ENCODE measurements around the gene ANAPC10.

The ANAPC10 gene

GRCh38 chr4:144984241-144984640 lies 113.8 kb downstream of the ANAPC10 start:
- FAIRE-seq, result no peak
- no peak for DNase-seq (ENCODE audit: insufficient read length, low spot score)
- no peak for TF ChIP-seq CTCF (IDR thresholded peaks at IDR 0.05; ENCODE audit: insufficient read depth, missing control alignments)

GRCh38 chr4:144975718-144976117 lies 122.3 kb downstream of the ANAPC10 start:
- no peak for TF ChIP-seq CTCF (IDR thresholded peaks at IDR 0.05; ENCODE audit: insufficient read depth, missing control alignments)
- FAIRE-seq, result no peak
- no peak for DNase-seq (ENCODE audit: insufficient read length, low spot score)

GRCh38 chr4:144970597-144970996 lies 127.4 kb downstream of the ANAPC10 start:
- no peak for FAIRE-seq
- no peak for TF ChIP-seq CTCF (IDR thresholded peaks at IDR 0.05; ENCODE audit: insufficient read depth, missing control alignments)

GRCh38 chr4:144969821-144970220 lies 128.2 kb downstream of the ANAPC10 start:
- FAIRE-seq (no peak), DNase-seq (ENCODE audit: insufficient read length, low spot score) (no peak)
- no peak for TF ChIP-seq CTCF (IDR thresholded peaks at IDR 0.05; ENCODE audit: insufficient read depth, missing control alignments)

More at GRCh38 chr4:144970597-144970996, 127.4 kb downstream of the ANAPC10 start:
- DNase-seq (ENCODE audit: insufficient read length, low spot score), result no peak

- FAIRE-seq, result no peak
- no peak for DNase-seq (ENCODE audit: insufficient read length, low spot score)
- no peak for TF ChIP-seq CTCF (IDR thresholded peaks at IDR 0.05; ENCODE audit: insufficient read depth, missing control alignments)
These were observed 129.4 kb downstream of the ANAPC10 start for GRCh38 chr4:144968606-144969005.

GRCh38 chr4:144967161-144967560 lies 130.8 kb downstream of the ANAPC10 start:
- FAIRE-seq (no peak), DNase-seq (ENCODE audit: insufficient read length, low spot score) (no peak)
- no peak for TF ChIP-seq CTCF (IDR thresholded peaks at IDR 0.05; ENCODE audit: insufficient read depth, missing control alignments)

- TF ChIP-seq CTCF (IDR thresholded peaks at IDR 0.05; ENCODE audit: insufficient read depth, missing control alignments), result no peak
- FAIRE-seq (no peak), DNase-seq (ENCODE audit: insufficient read length, low spot score) (no peak)
These were observed 135.7 kb downstream of the ANAPC10 start for GRCh38 chr4:144962300-144962699.

All from D721Med (cell line).